GM12878 (cell line): ENCODE results near the gene CYS1. TPM values are rescaled to one million over a fixed set of nuclear protein-coding genes. Genes with fewer than 3 reads are reported as not detected.

Experiments used
- ATAC-seq: fragments of 200-7000 bp; cut with Tn5 transposase; 3 replicates; pipeline ENCODE4 v1.9.1; 2020; ENCODE audit warnings: mild to moderate bottlenecking, moderate library complexity
- BruUV-seq: library from RNA; stranded (reverse); fragments of 400-500 nt; replicated peaks from 2 replicates; lab custom pipeline; 2021; lab: Mats Ljungman, UMichigan
- CTCF ChIA-PET: fragments of 300-600 bp; sonication (Branson Sonifier 250); formaldehyde crosslinking; extraction: SDS; loops from one replicate; lab custom pipeline; 2021; ENCODE audit warnings: inconsistent platforms; lab: Yijun Ruan, JAX
- POLR2A ChIA-PET: fragments of 350-600 bp; formaldehyde crosslinking; extraction: SDS; loops from one replicate; lab custom pipeline; 2021; ENCODE audit warnings: inconsistent platforms; lab: Charles Lee
- RAD21 ChIA-PET: fragments of 300-600 bp; sonication (Branson Sonifier 250); formaldehyde crosslinking; loops from one replicate; lab custom pipeline; 2023; ENCODE audit warnings: antibody characterized with exemption; ENCODE audit not compliant: unreplicated experiment; lab: Charles Lee
- SMC1A ChIA-PET: fragments of 300-600 bp; sonication (Branson Sonifier 250); formaldehyde crosslinking; loops from one replicate; lab custom pipeline; 2023; ENCODE audit not compliant: unreplicated experiment, uncharacterized antibody; lab: Charles Lee
- DNase-seq: peaks from one replicate; pipeline ENCODE4 v3.0.0-alpha.2; 2011; ENCODE audit warnings: low read depth, low spot score
- FAIRE-seq: peaks from 3 replicates; lab custom pipeline; 2011; peaks lifted over from hg19 to GRCh38; lab: Jason Lieb, UNC
- H2AFZ ChIP-seq: 2 replicates; pipeline ENCODE4 v1.6.0; 2011; ENCODE audit warnings: low read depth, low read length, control low read depth; ENCODE audit not compliant: control insufficient read depth
- H3K27ac ChIP-seq: 2 replicates; pipeline ENCODE4 v1.5.1; 2011; ENCODE audit warnings: control low read depth; ENCODE audit not compliant: control insufficient read depth, insufficient read depth
- H3K27me3 ChIP-seq, 2 experiments: replicated peaks in 1 of 2; 2 replicates each; pipeline versions ENCODE4 v1.6.0 to v1.6.1; 2011; ENCODE audit warnings: low read length in 1 of 2; ENCODE audit not compliant: control insufficient read depth in 2 of 2, insufficient read depth in 2 of 2
- H3K36me3 ChIP-seq, 2 experiments: 2 replicates each; pipeline ENCODE4 v1.5.1; 2011; ENCODE audit warnings: low read length in 1 of 2; ENCODE audit not compliant: control insufficient read depth in 2 of 2, insufficient read depth in 2 of 2
- H3K4me1 ChIP-seq: 2 replicates; pipeline ENCODE4 v1.6.1; 2011; ENCODE audit warnings: mild to moderate bottlenecking, low read length, moderate library complexity, mixed read lengths; ENCODE audit not compliant: control insufficient read depth, insufficient read depth
- H3K4me2 ChIP-seq: 2 replicates; pipeline ENCODE4 v1.6.0; 2011; ENCODE audit warnings: control low read depth; ENCODE audit not compliant: control insufficient read depth, insufficient read depth
- H3K4me3 ChIP-seq: fragments of 200-600 bp; sonication (generic); 2 replicates; pipeline ENCODE4 v1.5.1; 2016
- H3K79me2 ChIP-seq: 2 replicates; pipeline ENCODE4 v1.6.0; 2011; ENCODE audit warnings: low read length; ENCODE audit not compliant: control insufficient read depth, insufficient read depth
- H3K9ac ChIP-seq: 2 replicates; pipeline ENCODE4 v1.8.0; 2011; ENCODE audit warnings: low read length, control low read depth, mixed read lengths; ENCODE audit not compliant: control insufficient read depth, insufficient read depth
- H3K9me3 ChIP-seq: replicated peaks from 3 replicates; pipeline ENCODE4 v1.5.1; 2011; ENCODE audit warnings: mild to moderate bottlenecking, low read length; ENCODE audit not compliant: control insufficient read depth, insufficient read depth
- H4K20me1 ChIP-seq: 2 replicates; pipeline ENCODE4 v1.6.0; 2011; ENCODE audit not compliant: control insufficient read depth, insufficient read depth
- CTCF ChIP-seq, 3 experiments: IDR thresholded peaks in 2 of 3; conservative IDR thresholded peaks in 1 of 3; 2 replicates each; pipeline ENCODE4 v1.5.1; 2011; ENCODE audit warnings: low read depth in 3 of 3, low read length in 3 of 3, mild to moderate bottlenecking in 3 of 3, control low read depth in 2 of 3, moderate library complexity in 2 of 3, inconsistent platforms in 1 of 3, mixed read lengths in 1 of 3; ENCODE audit not compliant: control insufficient read depth in 2 of 3, insufficient read depth in 1 of 3; ENCODE audit errors: extremely low read depth in 1 of 3
- E2F4 ChIP-seq: IDR thresholded peaks from 2 replicates; pipeline ENCODE4 v1.6.1; 2012; ENCODE audit warnings: low read depth, low read length, improper control_type of control experiment
- EGR1 ChIP-seq, 2 experiments: IDR thresholded peaks; 1 replicate in 1 of 2; 2 replicates in 1 of 2; pipeline ENCODE4 v1.6.1; 2011 to 2012; ENCODE audit warnings: low read depth in 2 of 2, low read length in 2 of 2, borderline replicate concordance in 1 of 2, mild to moderate bottlenecking in 1 of 2, moderate library complexity in 1 of 2
- EP300 ChIP-seq, 2 experiments: fragments of 150-350 bp in 1 of 2; IDR thresholded peaks; 2 replicates each; pipeline ENCODE4 v1.6.1; 2011 to 2012; ENCODE audit warnings: low read depth in 2 of 2, low read length in 2 of 2, borderline replicate concordance in 1 of 2, improper control_type of control experiment in 1 of 2, inconsistent platforms in 1 of 2; ENCODE audit not compliant: control insufficient read depth in 1 of 2
- FOS ChIP-seq: IDR thresholded peaks from 3 replicates; pipeline ENCODE4 v1.6.1; 2011; ENCODE audit warnings: borderline replicate concordance; ENCODE audit not compliant: insufficient read length; ENCODE audit errors: extremely low read depth
- MAX ChIP-seq: IDR thresholded peaks from 2 replicates; pipeline ENCODE4 v1.6.1; 2012; ENCODE audit warnings: low read depth, low read length, improper control_type of control experiment
- REST ChIP-seq: IDR thresholded peaks from 2 replicates; pipeline ENCODE4 v1.6.1; 2012; ENCODE audit warnings: mild to moderate bottlenecking, low read depth, low read length
- TCF7 ChIP-seq: IDR thresholded peaks from 2 replicates; pipeline ENCODE4 v1.6.1; 2014; ENCODE audit warnings: antibody characterized with exemption, borderline replicate concordance
- ZBTB33 ChIP-seq: fragments of 450-650 bp; IDR thresholded peaks from 2 replicates; pipeline ENCODE4 v1.6.1; 2017; ENCODE audit warnings: mild to moderate bottlenecking
- WGBS: methylation state at CpG from one replicate; pipeline ENCODE4 v1.1.6; 2016; ENCODE audit warnings: low lambda C conversion rate; ENCODE audit not compliant: insufficient replicate concordance, insufficient coverage; ENCODE audit errors: missing lambda C conversion rate; 5-methylcytosine and 5-hydroxymethylcytosine counted together
- in situ Hi-C: fragments of 300-500 bp; cut with MboI; formaldehyde crosslinking; loops from 9 replicates; pipeline ENCODE4 v1.14.3; 2018; ENCODE audit warnings: mixed read lengths
- intact Hi-C: fragments of 100-400 bp; cut with micrococcal nuclease; formaldehyde crosslinking; loops from one replicate; pipeline ENCODE4 v1.14.2; 2022; ENCODE audit not compliant: unreplicated experiment
- polyA plus RNA-seq, 11 experiments: library from polyadenylated mRNA; depleted of rRNA in 4 of 11; unstranded in 6 of 11; stranded (reverse) in 5 of 11; fragments of >200 nt; fragmentation: Nextera tagmentation in 4 of 11; fragmentation: Illumina TruSeq in 1 of 11; extraction: Ambion mirVana in 4 of 11; extraction: Trizol in 1 of 11; gene quantifications; 1 replicate in 1 of 11; 2 replicates in 10 of 11; pipeline versions ENCODE4 v1.2.1 to v1.2.3, GENCODE V29; 2011 to 2016; ENCODE audit warnings: inconsistent platforms in 2 of 11, missing spikeins in 2 of 11, low read depth in 1 of 11
- total RNA-seq, 4 experiments: library from RNA; depleted of rRNA in 3 of 4; stranded (reverse); fragments of >200 nt in 3 of 4; fragmentation: Illumina TruSeq in 1 of 4; extraction: Trizol in 1 of 4; gene quantifications; 2 replicates each; pipeline versions ENCODE4 v1.2.1 to v1.2.3, GENCODE V29; 2013 to 2021

CYS1 gene
- total and polyA plus RNA-seq, 10 of the 15 experiments (the other 5 are each of a cell fraction or from before 2014, with no cell fraction given) = 0.35 to 6.4 (median 2.5) TPM

GRCh38 chr2:10036095-10036884 is 43.9 kb downstream of the CYS1 start (continued):
- TF ChIP-seq CTCF (IDR thresholded peaks at IDR 0.05 in 2 of 3, conservative IDR thresholded peaks at IDR 0.05 in 1 of 3; ENCODE audit: control insufficient read depth in 2 of 3, extremely low read depth in 1 of 3, insufficient read depth in 1 of 3, low read depth in 3 of 3, low read length in 3 of 3) = peak in 2 of 3 experiments; percentile 28 to 37; a peak in 3 of 6 replicates
- no peak for TF ChIP-seq FOS

- RAD21 ChIA-PET = interaction anchor here (0.6 to 1.7 kb wide), 4 partner anchors 12 to 221 kb away, joined by 3 to 6 read pairs (median 4); no protein-coding TSS in a partner anchor
- in situ Hi-C loops (no loop called here), intact Hi-C loops (no loop called here)
- DNase-seq (no peak), ATAC-seq (no peak), FAIRE-seq (no peak)
- CTCF ChIA-PET = interaction anchor here (0.6 to 6.9 kb wide), 7 partner anchors 13 to 381 kb away, joined by 3 to 45 read pairs (median 3); no protein-coding TSS in a partner anchor
- Histone ChIP-seq H3K9me3 (no peaks in the 10 kb centered on the region), H3K79me2 (no peaks in the 10 kb centered on the region), H3K4me1 (no peaks in the 10 kb centered on the region), H3K27me3 (peaks cover 0 to 3% of the 10 kb centered on the region in 2 experiments; a peak in 1 of 4 replicates), H2AFZ (no peak overlapping the region), H3K4me2 (no peak overlapping the region), H3K27ac (no peak overlapping the region), H3K4me3 (no peak overlapping the region), H3K9ac (no peak overlapping the region), H4K20me1 (no peaks in the 10 kb centered on the region), H3K36me3 (no peaks in the 10 kb centered on the region)
- POLR2A ChIA-PET = no interaction called here
- SMC1A ChIA-PET = interaction anchor here (1.2 to 3.0 kb wide), 3 partner anchors 10 to 13 kb away, joined by 3 to 11 read pairs (median 4); no protein-coding TSS in a partner anchor
- 37% methylated on average over 5 of the region's 5 CpGs for WGBS
- BruUV-seq = no TSS peak
- no peak for TF ChIP-seq REST
- TF ChIP-seq EP300 (IDR thresholded peaks at IDR 0.05; ENCODE audit: borderline replicate concordance in 1 of 2, control insufficient read depth in 1 of 2, low read depth in 2 of 2, low read length in 2 of 2) = no peak
- no peak for TF ChIP-seq EGR1 (IDR thresholded peaks at IDR 0.05; ENCODE audit: borderline replicate concordance in 1 of 2, low read depth in 2 of 2, low read length in 2 of 2)
- no peak for TF ChIP-seq MAX
- no peak for TF ChIP-seq E2F4
- TF ChIP-seq TCF7 = no peak
- TF ChIP-seq ZBTB33 = no peak
Observed at GRCh38 chr2:10035633-10036032, 44.6 kb downstream of the CYS1 start.
